ENCODE results near the gene CEACAM1. TPM values are rescaled to one million over a fixed set of nuclear protein-coding genes. Genes with fewer than 3 reads are reported as not detected.

Gene CEACAM1
- total RNA-seq, 1 experiment from 2014 or later: 1.5 TPM

DNA sequence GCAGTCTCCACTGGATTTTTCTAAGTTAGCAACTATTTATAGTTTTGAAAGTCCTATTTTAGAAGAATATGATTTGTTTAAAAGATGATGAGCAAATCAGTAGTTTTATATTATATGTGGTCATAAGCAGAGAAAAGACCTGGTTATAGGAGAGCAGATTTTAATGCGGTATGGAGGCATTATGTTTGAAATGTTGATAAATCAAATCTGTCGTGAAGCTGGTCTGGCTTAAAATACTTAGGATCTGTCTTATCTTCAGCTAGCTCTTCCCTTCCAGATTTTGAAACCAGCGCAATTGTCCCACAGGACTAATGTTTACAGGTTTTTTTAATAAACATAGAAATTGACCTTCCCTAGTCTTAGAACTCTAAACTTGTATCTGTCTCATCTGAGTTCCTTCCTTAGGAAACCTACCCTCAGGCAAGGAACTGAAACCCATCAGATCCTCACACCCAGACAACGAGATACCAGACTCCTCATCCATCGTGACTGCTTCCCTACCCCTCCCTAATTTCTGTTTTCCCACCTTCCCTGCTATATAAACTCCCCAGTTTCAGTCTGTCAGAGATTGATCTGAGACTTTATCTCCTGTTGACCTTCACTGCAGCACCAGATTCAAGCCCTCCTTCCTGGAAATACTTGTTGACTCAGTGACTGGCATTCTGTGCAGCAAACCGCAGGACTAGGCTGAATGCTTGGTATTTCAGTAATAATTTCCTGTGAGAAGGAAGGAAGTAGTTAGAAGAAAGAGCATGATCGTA lies 47.8 kb downstream of the CEACAM1 start:
- no peak for DNase-seq
- no peaks in the 10 kb centered on the region for H3K9me3 ChIP-seq (ENCODE audit: control insufficient read depth, low read depth, low read length)
- H2BK20ac ChIP-seq (ENCODE audit: low read depth, low read length, poor library complexity, severe bottlenecking): no peak overlapping the region
- Mint-ChIP-seq H3K4me3 (no peak overlapping the region), H3K36me3 (ENCODE audit: insufficient read depth in 1 of 3, low read depth in 3 of 3) (peaks cover 0 to 6% (median 3%) of the 10 kb centered on the region in 3 experiments; a peak in 4 of 7 replicates), H3K4me1 (peaks cover 28 to 33% of the 10 kb centered on the region in 2 experiments), H3K27ac (peak overlapping the region in 2 of 3 experiments; percentile 0 to 22; a peak in 3 of 7 replicates), H3K27me3 (ENCODE audit: low read depth) (no peaks in the 10 kb centered on the region; the same call in 1 of the 2 replicates), H3K9me3 (peaks cover 0 to 2% of the 10 kb centered on the region in 2 experiments; a peak in 1 of 5 replicates)
- no peaks in the 10 kb centered on the region for H3K79me2 ChIP-seq (ENCODE audit: insufficient read depth, low read length)
- H3K14ac ChIP-seq (ENCODE audit: insufficient read depth, low read length): no peak overlapping the region
- H4K5ac ChIP-seq (ENCODE audit: insufficient read length, low read depth, low read length): no peak overlapping the region
- H4K8ac ChIP-seq (replicated peaks; ENCODE audit: insufficient read length, low read depth, low read length): no peak overlapping the region
- H3K79me1 ChIP-seq (ENCODE audit: insufficient read depth, low read depth, low read length, poor library complexity, severe bottlenecking): no peaks in the 10 kb centered on the region
- TF ChIP-seq, protein P1, sequence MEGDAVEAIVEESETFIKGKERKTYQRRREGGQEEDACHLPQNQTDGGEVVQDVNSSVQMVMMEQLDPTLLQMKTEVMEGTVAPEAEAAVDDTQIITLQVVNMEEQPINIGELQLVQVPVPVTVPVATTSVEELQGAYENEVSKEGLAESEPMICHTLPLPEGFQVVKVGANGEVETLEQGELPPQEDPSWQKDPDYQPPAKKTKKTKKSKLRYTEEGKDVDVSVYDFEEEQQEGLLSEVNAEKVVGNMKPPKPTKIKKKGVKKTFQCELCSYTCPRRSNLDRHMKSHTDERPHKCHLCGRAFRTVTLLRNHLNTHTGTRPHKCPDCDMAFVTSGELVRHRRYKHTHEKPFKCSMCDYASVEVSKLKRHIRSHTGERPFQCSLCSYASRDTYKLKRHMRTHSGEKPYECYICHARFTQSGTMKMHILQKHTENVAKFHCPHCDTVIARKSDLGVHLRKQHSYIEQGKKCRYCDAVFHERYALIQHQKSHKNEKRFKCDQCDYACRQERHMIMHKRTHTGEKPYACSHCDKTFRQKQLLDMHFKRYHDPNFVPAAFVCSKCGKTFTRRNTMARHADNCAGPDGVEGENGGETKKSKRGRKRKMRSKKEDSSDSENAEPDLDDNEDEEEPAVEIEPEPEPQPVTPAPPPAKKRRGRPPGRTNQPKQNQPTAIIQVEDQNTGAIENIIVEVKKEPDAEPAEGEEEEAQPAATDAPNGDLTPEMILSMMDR (conservative IDR thresholded peaks at IDR 0.05): no peak
- peaks cover 6% of the 10 kb centered on the region; the same call in 1 of the 2 replicates for H3K4me1 ChIP-seq (ENCODE audit: insufficient read depth, low read length)
- no peak overlapping the region for H3K56ac ChIP-seq (ENCODE audit: insufficient read length, low read depth, low read length)
- no peak overlapping the region for H4K91ac ChIP-seq (ENCODE audit: insufficient read length, low read depth, low read length)
- no peak overlapping the region for H2BK12ac ChIP-seq (ENCODE audit: insufficient read length, low read depth, low read length)
- no peak overlapping the region for H3K23ac ChIP-seq (ENCODE audit: insufficient read length, low read depth, low read length)
- no peak overlapping the region for H3T11ph ChIP-seq (ENCODE audit: low read length)
- no peak overlapping the region for H3K9ac ChIP-seq (ENCODE audit: extremely low read depth, insufficient read length, low read length)
- H3K27ac ChIP-seq (ENCODE audit: insufficient read length, low read depth, low read length): no peak overlapping the region
- H2BK15ac ChIP-seq (ENCODE audit: low read depth, low read length): no peak overlapping the region
- H2BK120ac ChIP-seq (ENCODE audit: low read depth, low read length, poor library complexity, severe bottlenecking): no peak overlapping the region
- no peak overlapping the region for H3K4me2 ChIP-seq (ENCODE audit: insufficient read depth, insufficient read length, low read length)
- no peak overlapping the region for H2AK5ac ChIP-seq (ENCODE audit: insufficient read length, low read length)
- H3K18ac ChIP-seq (ENCODE audit: insufficient read length, low read depth, low read length): no peak overlapping the region
- no peaks in the 10 kb centered on the region for H3K27me3 ChIP-seq (ENCODE audit: insufficient read depth, low read length)
- H2BK5ac ChIP-seq (ENCODE audit: insufficient read length, low read length): no peak overlapping the region
- H3K23me2 ChIP-seq (ENCODE audit: insufficient read length, low read depth, low read length, poor library complexity, severe bottlenecking): no peaks in the 10 kb centered on the region
- H2AFZ ChIP-seq (ENCODE audit: low read length): no peak overlapping the region
- no peak overlapping the region for H3K4ac ChIP-seq (ENCODE audit: low read depth, low read length)
- no peaks in the 10 kb centered on the region for H4K20me1 ChIP-seq (ENCODE audit: control insufficient read depth, insufficient read depth, insufficient read length)
- WGBS (ENCODE audit: extremely low coverage, insufficient read length, low lambda C conversion rate): no CpG with 5 or more reads among the region's 7 CpGs
